PC-3 (cell line): ENCODE data around the gene DLGAP1. TPM values are rescaled to one million over a fixed set of nuclear protein-coding genes. Genes with fewer than 3 reads are reported as not detected.

Source experiments
- ATAC-seq: fragments of 200-7000 bp; cut with Tn5 transposase; 2 replicates; pipeline ENCODE4 v1.9.1; 2020; ENCODE audit warnings: mild to moderate bottlenecking, moderate library complexity
- BruUV-seq: library from RNA; stranded (reverse); fragments of 400-500 nt; replicated peaks from 2 replicates; lab custom pipeline; 2021; lab: Mats Ljungman, UMichigan
- CTCF ChIA-PET: fragments of 300-600 bp; sonication (Branson Sonifier 250); formaldehyde crosslinking; loops from one replicate; lab custom pipeline; 2022; ENCODE audit warnings: antibody characterized with exemption; lab: Charles Lee
- POLR2A ChIA-PET: fragments of 300-600 bp; sonication (Branson Sonifier 250); formaldehyde crosslinking; loops from one replicate; lab custom pipeline; 2022; ENCODE audit warnings: antibody characterized with exemption; ENCODE audit not compliant: unreplicated experiment; lab: Charles Lee
- DNase-seq: peaks from one replicate; pipeline ENCODE4 v3.0.0-alpha.2; 2015
- H2AFZ ChIP-seq: fragments of 300-600 bp; sonication (generic); 2 replicates; pipeline ENCODE4 v1.6.0; 2016; ENCODE audit warnings: antibody characterized with exemption, low read length
- H3F3A ChIP-seq: fragments of 300-600 bp; sonication (generic); one replicate; pipeline ENCODE4 v1.6.0; 2017; ENCODE audit warnings: antibody characterized with exemption, low read length, control low read depth, mild to moderate bottlenecking; ENCODE audit not compliant: unreplicated experiment
- H3K27ac ChIP-seq: fragments of 300-600 bp; sonication (generic); 2 replicates; pipeline ENCODE4 v1.5.1; 2016; ENCODE audit warnings: mild to moderate bottlenecking, low read length
- H3K27me3 ChIP-seq: fragments of 300-600 bp; sonication (generic); 2 replicates; pipeline ENCODE4 v1.6.1; 2016; ENCODE audit warnings: low read length, mixed read lengths
- H3K36me3 ChIP-seq: fragments of 300-600 bp; sonication (generic); 2 replicates; pipeline ENCODE4 v1.6.1; 2016; ENCODE audit warnings: low read depth, mixed run types, low read length, mixed read lengths
- H3K4me1 ChIP-seq: fragments of 300-600 bp; sonication (generic); 2 replicates; pipeline ENCODE4 v1.5.1; 2016; ENCODE audit warnings: low read length; ENCODE audit not compliant: insufficient read depth
- H3K4me2 ChIP-seq: fragments of 300-600 bp; sonication (generic); 2 replicates; pipeline ENCODE4 v1.6.0; 2016; ENCODE audit warnings: low read length
- H3K4me3 ChIP-seq: fragments of 300-600 bp; sonication (generic); 2 replicates; pipeline ENCODE4 v1.5.1; 2016; ENCODE audit warnings: mild to moderate bottlenecking, low read length, mixed read lengths
- H3K79me2 ChIP-seq: fragments of 300-600 bp; sonication (generic); 2 replicates; pipeline ENCODE4 v1.6.1; 2017; ENCODE audit warnings: low read length, mixed read lengths
- H3K9ac ChIP-seq: fragments of 300-600 bp; sonication (generic); 2 replicates; pipeline ENCODE4 v1.6.0; 2016; ENCODE audit warnings: mild to moderate bottlenecking, low read length
- H3K9me2 ChIP-seq: fragments of 300-600 bp; sonication (generic); replicated peaks from 2 replicates; pipeline ENCODE4 v1.6.1; 2016; ENCODE audit warnings: mixed run types, low read length, mixed read lengths
- H3K9me3 ChIP-seq: fragments of 300-600 bp; sonication (generic); 2 replicates; pipeline ENCODE4 v1.6.1; 2016; ENCODE audit warnings: low read length, mixed read lengths
- H4K20me1 ChIP-seq: fragments of 300-600 bp; sonication (generic); 2 replicates; pipeline ENCODE4 v1.6.1; 2016; ENCODE audit warnings: low read length, mixed read lengths
- CTCF ChIP-seq: fragments of 300-600 bp; sonication (generic); conservative IDR thresholded peaks from 2 replicates; pipeline ENCODE4 v1.5.1; 2017; ENCODE audit warnings: antibody characterized with exemption, low read depth, mild to moderate bottlenecking, low read length
- EZH2 ChIP-seq: fragments of 300-600 bp; sonication (generic); IDR thresholded peaks from one replicate; pipeline ENCODE4 v1.6.1; 2017; ENCODE audit warnings: antibody characterized with exemption, mild to moderate bottlenecking, low read length; ENCODE audit not compliant: unreplicated experiment
- EZH2phosphoT487 ChIP-seq: fragments of 300-600 bp; sonication (generic); IDR thresholded peaks from 2 replicates; pipeline ENCODE4 v1.6.1; 2018; ENCODE audit warnings: mild to moderate bottlenecking, antibody characterized with exemption, low read length, borderline replicate concordance
- intact Hi-C: fragments of 100-400 bp; cut with micrococcal nuclease; formaldehyde crosslinking; loops from 2 replicates; pipeline ENCODE4 v1.9.0; 2023
- total RNA-seq: library from RNA; depleted of rRNA; stranded (reverse); fragments of >200 nt; gene quantifications from 2 replicates; pipeline ENCODE4 v1.2.3, GENCODE V29; 2014

The DLGAP1 gene
- total RNA-seq, 1 experiment from 2014 or later = not detected

- no peaks in the 10 kb centered on the region for H3K27me3 ChIP-seq
- H3K9me2 ChIP-seq = no peaks in the 10 kb centered on the region
- H3K4me1 ChIP-seq = peaks cover 8% of the 10 kb centered on the region
- peak overlapping the region; percentile 33 for H3K9ac ChIP-seq
- TSS peak; percentile 94 for BruUV-seq
- peak overlapping the region; percentile 50 for H3K4me2 ChIP-seq
- no peaks in the 10 kb centered on the region for H3K36me3 ChIP-seq
- H4K20me1 ChIP-seq = no peaks in the 10 kb centered on the region
- intact Hi-C loops = loop anchor here (1.0 to 5.0 kb wide), 8 partner anchors 44 to 385 kb away; no protein-coding TSS in a partner anchor
- H3K9me3 ChIP-seq = no peaks in the 10 kb centered on the region
- H3F3A ChIP-seq = no peaks in the 10 kb centered on the region
- TF ChIP-seq CTCF = peak; percentile 95
- TF ChIP-seq EZH2phosphoT487 = no peak
- POLR2A ChIA-PET = interaction anchor here (0.5 to 2.1 kb wide), 12 partner anchors 13 to 372 kb away, joined by 3 to 14 read pairs (median 4); no protein-coding TSS in a partner anchor
- peak; percentile 94 for DNase-seq
- peak overlapping the region; percentile 3; the same call in 1 of the 2 replicates for H3K4me3 ChIP-seq
- ATAC-seq = peak; percentile 94
- H2AFZ ChIP-seq = peak overlapping the region; percentile 53
- H3K27ac ChIP-seq = peak overlapping the region; percentile 48
- CTCF ChIA-PET = interaction anchor here (0.5 to 1.9 kb wide), 21 partner anchors 12 to 716 kb away, joined by 3 to 24 read pairs (median 3); no protein-coding TSS in a partner anchor
- no peaks in the 10 kb centered on the region for H3K79me2 ChIP-seq
These were observed 789.2 kb downstream of the DLGAP1 start for GRCh38 chr18:3665780-3666525.

GRCh38 chr18:3665204-3665603, 789.9 kb downstream of the DLGAP1 start:
- H3K36me3 ChIP-seq = no peaks in the 10 kb centered on the region
- no peak for DNase-seq
- no peak overlapping the region for H3K4me3 ChIP-seq
- no peaks in the 10 kb centered on the region for H3K9me3 ChIP-seq
- ChIA-PET CTCF (interaction anchor here (0.6 to 1.9 kb wide), 6 partner anchors 13 to 71 kb away, joined by 3 to 24 read pairs (median 6); no protein-coding TSS in a partner anchor), POLR2A (interaction anchor here (0.6 to 1.6 kb wide), 4 partner anchors 37 to 206 kb away, joined by 4 to 6 read pairs (median 4); no protein-coding TSS in a partner anchor)
- BruUV-seq = no TSS peak
- no peak overlapping the region for H3K9ac ChIP-seq
- H3K27ac ChIP-seq = no peak overlapping the region
- no peak overlapping the region for H2AFZ ChIP-seq
- peaks cover 8% of the 10 kb centered on the region for H3K4me1 ChIP-seq
- intact Hi-C loops = loop anchor here (5.0 kb wide), 2 partner anchors 43 to 153 kb away; no protein-coding TSS in a partner anchor
- H3K79me2 ChIP-seq = no peaks in the 10 kb centered on the region
- H3K9me2 ChIP-seq = no peaks in the 10 kb centered on the region
- no peaks in the 10 kb centered on the region for H4K20me1 ChIP-seq
- no peak overlapping the region for H3K4me2 ChIP-seq
- H3F3A ChIP-seq = no peaks in the 10 kb centered on the region
- H3K27me3 ChIP-seq = no peaks in the 10 kb centered on the region
- no peak for TF ChIP-seq CTCF
- no peak for TF ChIP-seq EZH2
- TF ChIP-seq EZH2phosphoT487 = no peak
- no peak for ATAC-seq
